Measurements from ENCODE around the gene TMEM225. TPM values are rescaled to one million over a fixed set of nuclear protein-coding genes. Genes with fewer than 3 reads are reported as not detected.

TMEM225 gene
- total RNA-seq (not detected in 2 replicates), polyA plus RNA-seq (not detected in 2 replicates), polyA minus RNA-seq (not detected in 2 replicates), Bru-seq, nascent RNA (not detected), BruChase-seq, experiment 1, labeled RNA remaining after a 6-hour chase (not detected), BruChase-seq, experiment 2, labeled RNA remaining after a 2-hour chase (not detected)
- not detected in 2 replicates for polyA plus RNA-seq (2011; cell fraction: cytosol; rRNA removed)
- not detected in 2 replicates for polyA plus RNA-seq (2011; cell fraction: nucleus; rRNA removed)
- polyA plus RNA-seq (2012), result not detected in 2 replicates
- not detected for polyA minus RNA-seq (2011; cell fraction: cytosol; rRNA and poly(A)+ RNA removed)
- polyA minus RNA-seq (2011; cell fraction: nucleus; rRNA and poly(A)+ RNA removed), result not detected in 2 replicates
- long read RNA-seq, result 0 reads

DNA sequence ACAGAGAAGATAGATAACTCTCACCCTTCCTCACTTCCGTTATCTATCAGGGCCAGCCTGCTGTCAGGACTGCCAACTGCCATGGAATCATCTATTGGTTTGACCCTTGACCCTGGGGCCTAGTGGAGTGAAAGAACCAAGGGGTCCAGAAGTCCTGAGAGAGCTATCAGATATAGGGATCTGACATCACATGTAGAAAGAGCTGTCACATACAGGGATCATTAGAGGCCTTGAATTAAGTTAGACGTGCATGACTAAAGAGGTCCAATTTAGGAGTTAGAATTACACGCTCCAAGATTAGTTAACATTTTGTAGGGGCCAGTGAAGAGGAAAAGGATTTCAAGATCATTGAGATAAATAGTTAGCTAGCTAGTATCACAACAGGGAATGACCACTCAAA lies at the start of gene TMEM225:
TMEM225 (minus strand) TSS at position 101 of the 400 bp plus-strand sequence. CDS start 245 bp downstream, outside the sequence.
- BruUV-seq (replicated peaks), result no TSS peak
- POLR2A ChIA-PET, result no interaction called here
- Histone ChIP-seq H3K9ac (replicated peaks; ENCODE audit: extremely low read depth, insufficient read depth, low read length) (no peak within 1 kb of the TSS), H3K27me3 (ENCODE audit: control insufficient read depth in 2 of 2, insufficient read depth in 2 of 2, low read length in 2 of 2) (no peaks in the 10 kb centered on the region), H3K4me1 (ENCODE audit: control insufficient read depth, extremely low read depth, insufficient read depth, low read length) (no peaks in the 10 kb centered on the region), H3K4me3 (replicated peaks in 1 of 3; ENCODE audit: insufficient read depth in 1 of 3, low read depth in 1 of 3, low read length in 3 of 3) (no peak within 1 kb of the TSS), H2AFZ (ENCODE audit: low read depth, low read length) (no peak within 1 kb of the TSS), H3K27ac (ENCODE audit: insufficient read depth, low read depth, low read length) (no peak within 1 kb of the TSS), H4K20me1 (replicated peaks; ENCODE audit: control insufficient read depth, extremely low read depth, insufficient read depth, low read length) (no peaks in the 10 kb centered on the region), H3K4me2 (ENCODE audit: insufficient read depth, low read length) (no peak within 1 kb of the TSS), H3K79me2 (ENCODE audit: control insufficient read depth, insufficient read depth, low read length) (no peaks in the 10 kb centered on the region), H3K9me1 (replicated peaks; ENCODE audit: control insufficient read depth, extremely low read depth, insufficient read depth, low read length) (no peaks in the 10 kb centered on the region), H3K36me3 (ENCODE audit: control insufficient read depth in 2 of 2, extremely low read depth in 1 of 2, insufficient read depth in 2 of 2, low read length in 2 of 2) (no peaks in the 10 kb centered on the region), H3K9me3 (replicated peaks; ENCODE audit: control insufficient read depth, insufficient read depth, low read length) (no peaks in the 10 kb centered on the region)
- TF ChIP-seq MAX (IDR thresholded peaks at IDR 0.05; ENCODE audit: insufficient read depth, insufficient read length) (no peak), POLR2A (IDR thresholded peaks at IDR 0.05; ENCODE audit: low read depth, low read length) (no peak), FOS (IDR thresholded peaks at IDR 0.05; ENCODE audit: borderline replicate concordance, insufficient read depth, low read length) (no peak), MYC (IDR thresholded peaks at IDR 0.05; ENCODE audit: low read depth, low read length) (no peak), POLR2AphosphoS5 (IDR thresholded peaks at IDR 0.05; ENCODE audit: insufficient read depth, low read depth, low read length) (no peak), JUN (IDR thresholded peaks at IDR 0.05; ENCODE audit: borderline replicate concordance, insufficient read depth, insufficient read length, low read depth) (no peak)
- dilution Hi-C loops (cut with MboI; ENCODE audit: extremely low pct_ligation_motif_present, low sequenced_read_pairs) (no loop called here), intact Hi-C loops (cut with micrococcal nuclease) (no loop called here)
- CTCF ChIA-PET, result no interaction called here
- no peak for DNase-seq (ENCODE audit: low read depth, low spot score)
- FAIRE-seq, result no peak

GRCh38 chr11:123924027-123924426 lies 38.6 kb upstream of the TMEM225 start:
- POLR2A ChIA-PET, result no interaction called here
- dilution Hi-C loops (cut with MboI; ENCODE audit: extremely low pct_ligation_motif_present, low sequenced_read_pairs), result no loop called here
- FAIRE-seq, result no peak

More at GRCh38 chr11:123924027-123924426, 38.6 kb upstream of the TMEM225 start:
- DNase-seq (ENCODE audit: low read depth, low spot score), result no peak
- no peaks in the 10 kb centered on the region for H3K36me3 ChIP-seq (ENCODE audit: control insufficient read depth in 2 of 2, extremely low read depth in 1 of 2, insufficient read depth in 2 of 2, low read length in 2 of 2)
- BruUV-seq (replicated peaks), result no TSS peak
- no peak overlapping the region for H3K4me2 ChIP-seq (ENCODE audit: insufficient read depth, low read length)
- no peaks in the 10 kb centered on the region for H3K27me3 ChIP-seq (ENCODE audit: control insufficient read depth in 2 of 2, insufficient read depth in 2 of 2, low read length in 2 of 2)
- no peaks in the 10 kb centered on the region for H3K4me1 ChIP-seq (ENCODE audit: control insufficient read depth, extremely low read depth, insufficient read depth, low read length)
- no peaks in the 10 kb centered on the region for H3K79me2 ChIP-seq (ENCODE audit: control insufficient read depth, insufficient read depth, low read length)
- H3K9me3 ChIP-seq (replicated peaks; ENCODE audit: control insufficient read depth, insufficient read depth, low read length), result no peaks in the 10 kb centered on the region
- H3K9me1 ChIP-seq (replicated peaks; ENCODE audit: control insufficient read depth, extremely low read depth, insufficient read depth, low read length), result no peaks in the 10 kb centered on the region
- H3K27ac ChIP-seq (ENCODE audit: insufficient read depth, low read depth, low read length), result no peak overlapping the region
- no peak overlapping the region for H3K9ac ChIP-seq (replicated peaks; ENCODE audit: extremely low read depth, insufficient read depth, low read length)
- CTCF ChIA-PET, result no interaction called here
- intact Hi-C loops (cut with micrococcal nuclease), result loop anchor here (10.0 kb wide), 1 partner anchor 111 kb away; no protein-coding TSS in a partner anchor
- no peak overlapping the region for H3K4me3 ChIP-seq (replicated peaks in 1 of 3; ENCODE audit: insufficient read depth in 1 of 3, low read depth in 1 of 3, low read length in 3 of 3)
- no peaks in the 10 kb centered on the region for H4K20me1 ChIP-seq (replicated peaks; ENCODE audit: control insufficient read depth, extremely low read depth, insufficient read depth, low read length)
- no peak overlapping the region for H2AFZ ChIP-seq (ENCODE audit: low read depth, low read length)
- no peak for TF ChIP-seq EZH2 (IDR thresholded peaks at IDR 0.05; ENCODE audit: borderline replicate concordance, low read depth, low read length, severe bottlenecking)

Measured in endothelial cell of umbilical vein (primary cell).